Activated CD8-positive, alpha-beta T cell treated with anti-CD3 and anti-CD28 coated beads for 36 hours (primary cell): ENCODE measurements around the gene AGAP1. TPM values are rescaled to one million over a fixed set of nuclear protein-coding genes. Genes with fewer than 3 reads are reported as not detected.

ENCODE experiments used
- ATAC-seq: fragments of 200-7000 bp; cut with Tn5 transposase; one replicate; pipeline ENCODE4 v1.10.0; 2021; ENCODE audit warnings: mild to moderate bottlenecking, moderate library complexity
- CTCF ChIA-PET: fragments of 350-600 bp; sonication (Branson Sonifier 250); formaldehyde crosslinking; loops from one replicate; lab custom pipeline; 2021; ENCODE audit warnings: antibody characterized with exemption; lab: Charles Lee
- POLR2A ChIA-PET: fragments of 350-600 bp; sonication (Branson Sonifier 250); formaldehyde crosslinking; loops from one replicate; lab custom pipeline; 2021; ENCODE audit warnings: antibody characterized with exemption; lab: Charles Lee
- DNase-seq: peaks from one replicate; pipeline ENCODE4 v3.0.0-alpha.2; 2020
- H3K27ac Mint-ChIP-seq: one replicate; pipeline ENCODE4 v1.8.0; 2021; ENCODE audit warnings: mild to moderate bottlenecking, mixed read lengths
- H3K27me3 Mint-ChIP-seq: one replicate; pipeline ENCODE4 v1.8.0; 2021; ENCODE audit warnings: mixed read lengths
- H3K36me3 Mint-ChIP-seq: one replicate; pipeline ENCODE4 v1.8.0; 2021; ENCODE audit warnings: low read depth, mixed read lengths
- H3K4me1 Mint-ChIP-seq: one replicate; pipeline ENCODE4 v1.8.0; 2021; ENCODE audit warnings: low read depth, mixed read lengths
- H3K4me3 Mint-ChIP-seq: one replicate; pipeline ENCODE4 v1.8.0; 2021; ENCODE audit warnings: mild to moderate bottlenecking, moderate library complexity, mixed read lengths
- H3K9me3 Mint-ChIP-seq: one replicate; pipeline ENCODE4 v1.8.0; 2021; ENCODE audit warnings: mixed read lengths
- intact Hi-C: fragments of 100-400 bp; cut with micrococcal nuclease; formaldehyde crosslinking; loops from one replicate; pipeline ENCODE4 v1.10.0; 2022
- total RNA-seq, 2 experiments: library from RNA; stranded (reverse); gene quantifications; one replicate each; pipeline ENCODE4 v1.2.3, GENCODE V29; 2021
- TF ChIP-seq, protein P1 (sequence below): fragments of 200-600 bp; IDR thresholded peaks from one replicate; pipeline ENCODE4 v1.8.0; 2022; ENCODE audit warnings: antibody characterized with exemption, mild to moderate bottlenecking

AGAP1 gene
- total RNA-seq, 2 experiments from 2014 or later = 2.5 to 2.9 TPM

DNA sequence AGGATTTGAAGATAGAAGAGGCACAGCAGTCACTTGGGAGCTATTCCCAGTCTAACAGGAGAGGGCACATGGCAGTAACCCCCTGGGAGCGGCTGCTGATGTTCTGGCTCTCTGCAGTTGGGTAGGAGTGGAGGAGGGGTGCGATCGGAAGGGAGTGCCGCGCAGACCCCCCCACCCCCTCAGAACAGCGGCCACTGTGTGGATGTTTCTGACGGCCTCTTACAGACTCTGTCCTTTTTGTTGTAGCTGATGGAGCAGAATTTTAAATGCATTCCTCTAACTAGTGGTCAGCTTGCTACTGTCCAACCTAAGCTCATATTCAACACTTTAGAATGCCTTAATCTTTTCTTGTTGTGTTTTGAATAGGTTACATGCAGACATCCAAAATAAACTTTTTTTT, 127.9 kb downstream of the AGAP1 start:
- ATAC-seq (no peak), DNase-seq (no peak)
- TF ChIP-seq, protein P1, sequence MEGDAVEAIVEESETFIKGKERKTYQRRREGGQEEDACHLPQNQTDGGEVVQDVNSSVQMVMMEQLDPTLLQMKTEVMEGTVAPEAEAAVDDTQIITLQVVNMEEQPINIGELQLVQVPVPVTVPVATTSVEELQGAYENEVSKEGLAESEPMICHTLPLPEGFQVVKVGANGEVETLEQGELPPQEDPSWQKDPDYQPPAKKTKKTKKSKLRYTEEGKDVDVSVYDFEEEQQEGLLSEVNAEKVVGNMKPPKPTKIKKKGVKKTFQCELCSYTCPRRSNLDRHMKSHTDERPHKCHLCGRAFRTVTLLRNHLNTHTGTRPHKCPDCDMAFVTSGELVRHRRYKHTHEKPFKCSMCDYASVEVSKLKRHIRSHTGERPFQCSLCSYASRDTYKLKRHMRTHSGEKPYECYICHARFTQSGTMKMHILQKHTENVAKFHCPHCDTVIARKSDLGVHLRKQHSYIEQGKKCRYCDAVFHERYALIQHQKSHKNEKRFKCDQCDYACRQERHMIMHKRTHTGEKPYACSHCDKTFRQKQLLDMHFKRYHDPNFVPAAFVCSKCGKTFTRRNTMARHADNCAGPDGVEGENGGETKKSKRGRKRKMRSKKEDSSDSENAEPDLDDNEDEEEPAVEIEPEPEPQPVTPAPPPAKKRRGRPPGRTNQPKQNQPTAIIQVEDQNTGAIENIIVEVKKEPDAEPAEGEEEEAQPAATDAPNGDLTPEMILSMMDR = no peak
- Mint-ChIP-seq H3K9me3 (no peaks in the 10 kb centered on the region), H3K27ac (no peak overlapping the region), H3K4me3 (no peak overlapping the region), H3K4me1 (no peaks in the 10 kb centered on the region), H3K27me3 (no peaks in the 10 kb centered on the region), H3K36me3 (no peaks in the 10 kb centered on the region)
- ChIA-PET CTCF (no interaction called here), POLR2A (no interaction called here)
- intact Hi-C loops = no loop called here

DNA sequence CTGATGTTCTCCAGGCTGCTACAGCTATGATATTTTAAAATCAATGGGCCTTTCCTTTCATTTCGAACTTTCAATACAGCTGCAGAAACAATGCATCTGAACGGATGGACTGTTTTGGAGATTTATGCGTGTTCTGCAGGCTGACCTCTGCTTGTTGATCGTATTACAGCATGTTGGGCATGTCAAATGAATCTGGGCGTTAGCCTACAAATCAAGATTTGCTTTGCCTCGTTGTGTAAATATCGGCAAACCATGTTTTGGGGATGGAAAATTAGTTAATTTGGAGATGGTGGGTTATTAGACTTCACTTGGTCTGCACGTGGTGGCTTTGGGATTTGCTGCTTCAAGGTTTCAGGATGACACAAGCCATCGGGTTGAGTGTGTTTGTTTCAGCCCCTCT, 129.3 kb downstream of the AGAP1 start:
- Mint-ChIP-seq H3K27me3 (no peaks in the 10 kb centered on the region), H3K36me3 (no peaks in the 10 kb centered on the region), H3K27ac (no peak overlapping the region), H3K9me3 (no peaks in the 10 kb centered on the region), H3K4me3 (no peak overlapping the region), H3K4me1 (no peaks in the 10 kb centered on the region)
- intact Hi-C loops = no loop called here
- TF ChIP-seq, protein P1 = no peak
- ATAC-seq (no peak), DNase-seq (no peak)
- ChIA-PET CTCF (no interaction called here), POLR2A (no interaction called here)

DNA sequence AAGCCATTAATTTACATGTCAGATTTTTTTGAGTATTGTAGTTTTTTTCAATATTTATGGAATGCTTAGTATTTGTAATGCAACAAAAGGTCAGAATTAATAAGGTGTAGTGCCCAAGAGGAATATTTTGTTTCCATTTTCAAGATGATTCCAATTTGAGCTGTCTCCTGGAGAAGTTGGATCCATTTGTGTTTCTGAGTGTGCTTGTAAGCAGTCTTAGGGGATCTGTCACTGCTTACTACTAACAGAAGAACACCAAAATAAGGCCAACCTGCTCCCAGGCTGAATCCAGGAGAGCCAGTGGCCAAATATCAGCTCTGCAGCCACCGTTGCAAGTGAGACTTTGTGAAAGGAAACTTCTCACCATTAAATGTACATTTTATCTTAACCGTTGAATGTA, 129.9 kb downstream of the AGAP1 start:
- TF ChIP-seq, protein P1 = no peak
- Mint-ChIP-seq H3K27ac (no peak overlapping the region), H3K9me3 (no peaks in the 10 kb centered on the region), H3K4me1 (no peaks in the 10 kb centered on the region), H3K4me3 (no peak overlapping the region), H3K36me3 (no peaks in the 10 kb centered on the region), H3K27me3 (no peaks in the 10 kb centered on the region)
- intact Hi-C loops = no loop called here
- ATAC-seq (no peak), DNase-seq (no peak)
- CTCF ChIA-PET = no interaction called here
- POLR2A ChIA-PET = no interaction called here

DNA sequence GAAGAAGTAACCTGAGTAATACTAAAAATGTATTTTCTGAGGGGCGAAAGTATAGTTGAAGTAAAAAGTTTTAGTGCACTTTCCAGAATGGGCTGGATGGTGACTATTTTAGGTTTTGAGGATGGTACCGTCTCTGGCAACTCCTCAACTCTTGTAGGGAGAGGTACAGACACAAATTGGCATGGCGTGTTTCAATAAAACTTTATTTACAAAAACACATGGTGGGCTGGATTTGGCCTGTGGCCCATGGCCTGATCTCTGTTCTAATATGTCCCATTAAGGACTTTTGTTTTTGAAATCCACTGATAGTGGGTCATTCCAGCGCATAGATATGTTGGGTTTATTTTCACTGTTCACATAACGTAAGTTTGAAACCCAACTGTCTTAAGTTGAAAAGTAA, 132.8 kb downstream of the AGAP1 start:
- TF ChIP-seq, protein P1 = no peak
- intact Hi-C loops = no loop called here
- no peak overlapping the region for H3K4me3 Mint-ChIP-seq
- DNase-seq = no peak
- H3K36me3 Mint-ChIP-seq = no peaks in the 10 kb centered on the region
- H3K4me1 Mint-ChIP-seq = no peaks in the 10 kb centered on the region
- ChIA-PET CTCF (no interaction called here), POLR2A (no interaction called here)
- no peak overlapping the region for H3K27ac Mint-ChIP-seq
- no peak for ATAC-seq
- H3K9me3 Mint-ChIP-seq = no peaks in the 10 kb centered on the region
- H3K27me3 Mint-ChIP-seq = no peaks in the 10 kb centered on the region

DNA sequence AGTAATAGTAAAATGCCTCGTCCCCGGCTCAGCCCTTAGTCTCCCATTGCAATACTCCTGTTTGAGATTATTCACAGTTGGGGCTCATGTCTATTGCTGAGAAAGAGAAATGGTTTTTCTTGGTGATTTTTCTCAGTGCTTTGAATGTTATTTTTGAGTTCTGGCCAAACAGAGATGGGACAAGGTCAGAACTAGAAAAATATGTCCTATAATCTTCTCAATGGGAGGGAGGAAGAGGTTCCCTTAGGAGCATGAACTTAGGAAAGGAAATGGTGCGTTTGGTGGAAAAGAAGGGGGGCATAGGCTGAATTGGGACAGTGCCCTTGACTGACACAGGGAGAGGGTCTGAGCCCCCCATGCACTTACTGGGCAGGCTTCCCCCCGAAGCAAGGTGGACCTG, 133.8 kb downstream of the AGAP1 start:
- H3K27ac Mint-ChIP-seq = no peak overlapping the region
- no peaks in the 10 kb centered on the region for H3K27me3 Mint-ChIP-seq
- TF ChIP-seq, protein P1 = no peak
- H3K4me3 Mint-ChIP-seq = no peak overlapping the region
- intact Hi-C loops = no loop called here
- DNase-seq (no peak), ATAC-seq (no peak)
- POLR2A ChIA-PET = no interaction called here
- no peaks in the 10 kb centered on the region for H3K4me1 Mint-ChIP-seq
- H3K36me3 Mint-ChIP-seq = no peaks in the 10 kb centered on the region
- no peaks in the 10 kb centered on the region for H3K9me3 Mint-ChIP-seq
- CTCF ChIA-PET = no interaction called here
